ENCODE measurements around the gene ANKRD30B.
"Not testable (repeated sequence)": the region's sequence is repeated elsewhere in the genome, so short reads cannot be mapped to it uniquely, and the experiment has no call there.

Gene ANKRD30B, protein sequence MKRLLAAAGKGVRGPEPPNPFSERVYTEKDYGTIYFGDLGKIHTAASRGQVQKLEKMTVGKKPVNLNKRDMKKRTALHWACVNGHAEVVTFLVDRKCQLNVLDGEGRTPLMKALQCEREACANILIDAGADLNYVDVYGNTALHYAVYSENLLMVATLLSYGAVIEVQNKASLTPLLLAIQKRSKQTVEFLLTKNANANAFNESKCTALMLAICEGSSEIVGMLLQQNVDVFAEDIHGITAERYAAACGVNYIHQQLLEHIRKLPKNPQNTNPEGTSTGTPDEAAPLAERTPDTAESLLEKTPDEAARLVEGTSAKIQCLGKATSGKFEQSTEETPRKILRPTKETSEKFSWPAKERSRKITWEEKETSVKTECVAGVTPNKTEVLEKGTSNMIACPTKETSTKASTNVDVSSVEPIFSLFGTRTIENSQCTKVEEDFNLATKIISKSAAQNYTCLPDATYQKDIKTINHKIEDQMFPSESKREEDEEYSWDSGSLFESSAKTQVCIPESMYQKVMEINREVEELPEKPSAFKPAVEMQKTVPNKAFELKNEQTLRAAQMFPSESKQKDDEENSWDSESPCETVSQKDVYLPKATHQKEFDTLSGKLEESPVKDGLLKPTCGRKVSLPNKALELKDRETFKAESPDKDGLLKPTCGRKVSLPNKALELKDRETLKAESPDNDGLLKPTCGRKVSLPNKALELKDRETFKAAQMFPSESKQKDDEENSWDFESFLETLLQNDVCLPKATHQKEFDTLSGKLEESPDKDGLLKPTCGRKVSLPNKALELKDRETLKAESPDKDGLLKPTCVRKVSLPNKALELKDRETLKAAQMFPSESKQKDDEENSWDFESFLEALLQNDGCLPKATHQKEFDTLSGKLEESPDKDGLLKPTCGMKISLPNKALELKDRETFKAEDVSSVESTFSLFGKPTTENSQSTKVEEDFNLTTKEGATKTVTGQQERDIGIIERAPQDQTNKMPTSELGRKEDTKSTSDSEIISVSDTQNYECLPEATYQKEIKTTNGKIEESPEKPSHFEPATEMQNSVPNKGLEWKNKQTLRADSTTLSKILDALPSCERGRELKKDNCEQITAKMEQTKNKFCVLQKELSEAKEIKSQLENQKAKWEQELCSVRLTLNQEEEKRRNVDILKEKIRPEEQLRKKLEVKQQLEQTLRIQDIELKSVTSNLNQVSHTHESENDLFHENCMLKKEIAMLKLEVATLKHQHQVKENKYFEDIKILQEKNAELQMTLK (N-terminal part only)

DNA sequence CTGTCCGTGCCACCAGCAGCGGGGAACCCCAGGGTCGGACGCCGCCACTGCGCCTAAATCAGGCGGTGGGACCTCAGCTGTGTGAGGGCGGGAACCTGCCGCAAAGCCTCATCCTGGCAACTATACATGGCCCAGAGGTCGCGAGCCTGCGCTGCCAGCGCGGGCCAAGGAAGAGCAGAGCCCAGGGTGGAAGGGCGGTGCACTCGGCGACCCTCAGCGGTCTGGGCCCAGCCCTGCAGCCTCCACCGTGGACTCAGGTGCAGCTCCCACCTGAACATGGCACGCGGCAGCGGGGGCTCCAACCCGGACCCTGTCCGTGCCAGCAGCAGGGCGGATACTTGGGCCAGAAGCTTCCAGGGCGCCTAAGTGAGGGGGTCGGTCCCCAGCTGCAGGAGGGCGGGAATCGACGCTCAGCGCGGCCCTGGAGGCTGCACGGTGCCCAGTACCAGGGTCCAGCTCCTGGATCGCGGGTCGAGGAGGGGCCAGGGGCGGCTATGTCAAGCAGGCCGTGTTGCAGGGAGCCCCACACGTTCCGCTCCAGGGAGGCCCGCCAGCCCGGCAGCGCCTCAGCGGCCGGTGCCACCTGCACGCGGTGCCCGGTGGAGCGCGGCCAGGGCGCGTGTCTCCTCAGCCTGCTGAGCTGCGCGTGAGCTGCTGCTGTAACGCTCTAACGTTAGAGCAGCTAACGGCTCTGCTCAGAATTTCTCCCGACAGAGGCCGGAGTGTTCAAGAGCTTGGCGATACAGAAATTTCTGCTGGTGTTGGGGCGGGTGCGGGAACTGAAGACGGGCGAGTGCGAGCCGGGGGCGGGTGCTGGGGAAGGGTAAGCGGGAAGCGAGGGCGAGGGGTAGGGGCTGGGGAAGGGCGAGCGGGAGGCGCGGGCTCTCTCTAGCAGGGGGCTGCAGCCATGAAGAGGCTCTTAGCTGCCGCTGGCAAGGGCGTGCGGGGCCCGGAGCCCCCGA, at the start of gene ANKRD30B:
ANKRD30B (plus strand) TSS at position 660 of the 962 bp plus-strand sequence; CDS start at position 908, 248 bp downstream.
- DNase-seq (ENCODE audit: extremely low read depth in 1 of 2, low read depth in 1 of 2) = no peak

DNA sequence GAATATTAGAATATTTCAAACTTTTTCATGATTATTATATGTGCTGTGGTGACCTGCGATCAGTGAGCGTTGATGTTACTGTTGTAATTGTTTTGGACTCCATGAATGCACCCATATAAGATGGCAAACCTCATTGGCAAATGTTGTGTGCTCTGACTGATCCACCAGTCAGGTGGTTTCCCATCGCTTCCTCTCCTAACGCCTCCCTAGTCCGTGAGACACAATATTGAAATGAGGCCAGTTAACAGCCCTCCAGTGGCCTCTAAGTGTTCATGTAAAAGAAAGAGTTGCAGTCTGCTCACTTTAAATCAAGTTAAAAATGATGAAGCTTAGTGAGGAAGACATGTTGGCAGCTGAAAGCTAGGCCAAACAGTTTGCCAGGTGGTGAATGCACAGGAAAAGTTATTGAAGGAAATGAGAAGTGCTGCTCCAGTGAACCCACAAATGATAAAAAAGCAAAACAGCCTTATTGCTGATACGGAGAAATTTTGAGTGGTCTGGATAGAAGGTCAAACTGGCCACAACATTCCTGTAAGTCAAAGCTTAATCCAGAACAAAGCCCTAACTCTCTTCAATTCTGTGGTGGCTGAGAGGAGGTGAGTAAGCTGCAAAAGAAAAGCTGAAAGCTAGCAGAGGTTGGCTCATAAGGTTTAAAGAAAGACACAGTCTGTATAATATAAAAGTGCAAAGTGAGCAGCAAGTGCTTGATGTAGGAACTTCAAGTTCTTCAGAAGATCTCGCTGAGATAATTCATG, 46.5 kb upstream of the ANKRD30B start:
- DNase-seq (ENCODE audit: extremely low read depth in 1 of 2, low read depth in 1 of 2) = not testable (repeated sequence)

DNA sequence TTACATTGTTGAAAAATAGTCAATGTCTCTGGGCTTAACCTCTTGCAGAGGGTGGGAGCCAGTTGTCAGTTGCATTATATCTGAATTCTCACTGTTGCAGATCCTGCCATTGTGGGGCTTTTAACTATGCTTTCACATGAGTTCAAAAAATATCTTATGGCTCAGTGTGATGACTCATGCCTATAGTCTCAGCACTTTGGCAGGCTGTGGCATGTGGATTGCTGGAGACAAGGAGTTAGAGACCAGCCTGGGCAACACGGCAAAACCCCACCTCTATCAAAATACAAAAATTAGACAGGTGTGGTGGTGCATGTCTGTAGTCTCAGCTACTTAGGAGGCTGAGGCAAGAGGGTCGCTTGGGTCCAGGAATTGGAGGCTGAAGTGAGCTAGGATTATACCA, 38.2 kb upstream of the ANKRD30B start:
- not testable (repeated sequence) for DNase-seq (ENCODE audit: extremely low read depth in 1 of 2, low read depth in 1 of 2)

DNA sequence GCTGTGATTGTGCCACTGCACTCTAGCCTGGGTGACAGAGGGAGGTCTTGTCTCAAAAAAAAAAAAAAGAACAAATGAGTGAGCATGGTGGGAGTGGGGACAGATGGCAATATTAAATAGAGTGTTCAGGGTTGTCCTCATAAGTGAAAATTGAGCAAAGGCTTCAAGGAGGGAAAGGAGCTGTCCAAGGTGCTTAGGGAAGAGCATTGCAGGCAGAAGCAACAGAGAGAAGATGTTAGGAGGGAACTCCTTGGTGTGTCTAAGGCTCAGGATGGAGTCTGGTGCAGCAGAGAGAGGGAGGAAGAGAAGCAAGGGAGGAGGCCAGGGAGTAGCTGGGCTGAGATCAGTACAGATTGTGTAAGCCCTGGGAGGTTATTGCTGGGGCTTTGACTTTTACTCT, 26.4 kb upstream of the ANKRD30B start:
- DNase-seq (ENCODE audit: extremely low read depth in 1 of 2, low read depth in 1 of 2) = not testable (repeated sequence)

DNA sequence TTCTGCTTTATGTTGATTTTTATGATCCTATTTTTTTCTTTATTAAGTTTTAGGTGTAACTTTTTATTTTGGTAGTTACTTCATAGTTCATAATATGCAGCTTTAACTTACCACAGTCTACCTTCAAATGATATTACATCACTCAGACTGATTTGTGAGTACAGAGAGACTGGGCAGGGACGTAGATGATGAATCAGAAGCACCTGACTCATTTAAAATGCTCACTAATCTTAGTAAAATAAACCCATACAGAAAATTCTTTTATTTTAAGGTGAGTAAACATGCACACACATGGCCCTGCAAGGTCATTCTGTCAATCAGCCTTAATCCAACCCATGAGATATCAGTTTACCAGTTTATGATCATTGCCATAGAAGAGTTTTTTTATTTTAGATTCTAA, 8.9 kb upstream of the ANKRD30B start:
- DNase-seq (ENCODE audit: extremely low read depth in 1 of 2, low read depth in 1 of 2) = not testable (repeated sequence)

DNA sequence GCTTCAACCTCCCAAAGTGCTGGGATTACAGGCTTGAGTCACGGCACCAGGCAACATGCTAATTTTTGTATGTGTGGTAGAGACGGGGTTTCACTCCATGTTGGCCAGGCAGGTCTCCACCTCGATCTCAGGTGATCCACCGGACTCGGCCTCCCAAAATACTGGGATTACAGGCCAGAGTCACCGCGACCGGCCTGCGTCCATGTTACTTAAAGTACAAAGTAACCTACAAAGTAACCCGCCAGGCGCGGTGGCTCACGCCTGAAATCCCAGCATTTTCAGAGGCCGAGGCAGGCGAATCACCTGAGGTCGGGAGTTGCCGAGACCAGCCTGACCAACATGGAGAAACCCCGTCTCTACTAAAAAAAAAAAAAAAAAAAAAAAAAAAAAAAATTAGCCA, 1.1 kb upstream of the ANKRD30B start:
- no peak for DNase-seq (ENCODE audit: extremely low read depth in 1 of 2, low read depth in 1 of 2)

DNA sequence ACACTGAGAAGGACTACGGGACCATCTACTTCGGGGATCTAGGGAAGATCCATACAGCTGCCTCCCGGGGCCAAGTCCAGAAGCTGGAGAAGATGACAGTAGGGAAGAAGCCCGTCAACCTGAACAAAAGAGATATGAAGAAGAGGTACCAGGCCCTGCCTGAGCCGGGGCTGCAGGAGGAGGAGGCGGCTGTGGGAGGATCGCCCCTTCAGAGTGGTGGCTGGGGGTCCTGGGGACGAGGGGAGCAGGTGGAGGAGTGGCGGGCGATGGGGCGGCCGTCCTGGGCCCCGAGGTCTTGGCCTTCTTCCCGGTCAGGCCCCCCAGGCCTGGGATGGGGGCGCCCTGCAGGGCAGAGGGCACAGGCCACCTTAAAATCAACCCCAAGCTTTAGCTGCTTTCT, 524 bp downstream of the ANKRD30B start:
- no peak for DNase-seq (ENCODE audit: extremely low read depth in 1 of 2, low read depth in 1 of 2)

DNA sequence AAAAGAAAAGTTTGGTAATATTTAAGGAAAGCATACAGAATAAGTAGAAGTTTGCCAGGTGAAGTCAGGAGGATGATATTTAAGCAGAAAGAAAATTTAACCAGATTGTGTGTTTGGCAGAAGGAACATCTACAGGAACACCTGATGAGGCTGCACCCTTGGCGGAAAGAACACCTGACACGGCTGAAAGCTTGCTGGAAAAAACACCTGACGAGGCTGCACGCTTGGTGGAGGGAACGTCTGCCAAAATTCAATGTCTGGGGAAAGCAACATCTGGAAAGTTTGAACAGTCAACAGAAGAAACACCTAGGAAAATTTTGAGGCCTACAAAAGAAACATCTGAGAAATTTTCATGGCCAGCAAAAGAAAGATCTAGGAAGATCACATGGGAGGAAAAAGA, 15.6 kb downstream of the ANKRD30B start:
- not testable (repeated sequence) for DNase-seq (ENCODE audit: extremely low read depth in 1 of 2, low read depth in 1 of 2)

DNA sequence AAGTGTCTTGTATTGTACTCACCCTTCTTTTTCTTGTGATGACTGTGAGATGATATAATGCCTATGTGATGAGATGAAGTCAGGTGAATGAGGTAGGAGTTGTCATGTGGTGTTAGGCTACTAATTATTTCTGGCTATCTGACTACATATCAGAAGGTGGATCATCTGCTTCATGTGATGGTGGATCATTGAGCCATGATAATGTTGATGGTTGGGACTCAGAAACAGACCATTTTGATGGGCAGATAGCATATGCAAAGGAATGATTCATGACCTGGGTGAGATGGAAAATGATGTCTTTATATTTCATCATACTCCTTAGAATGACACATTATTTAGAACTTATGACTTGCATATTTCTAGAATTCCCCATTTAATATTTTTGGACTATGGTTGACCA, 19.5 kb downstream of the ANKRD30B start:
- no peak for DNase-seq (ENCODE audit: extremely low read depth in 1 of 2, low read depth in 1 of 2)

DNA sequence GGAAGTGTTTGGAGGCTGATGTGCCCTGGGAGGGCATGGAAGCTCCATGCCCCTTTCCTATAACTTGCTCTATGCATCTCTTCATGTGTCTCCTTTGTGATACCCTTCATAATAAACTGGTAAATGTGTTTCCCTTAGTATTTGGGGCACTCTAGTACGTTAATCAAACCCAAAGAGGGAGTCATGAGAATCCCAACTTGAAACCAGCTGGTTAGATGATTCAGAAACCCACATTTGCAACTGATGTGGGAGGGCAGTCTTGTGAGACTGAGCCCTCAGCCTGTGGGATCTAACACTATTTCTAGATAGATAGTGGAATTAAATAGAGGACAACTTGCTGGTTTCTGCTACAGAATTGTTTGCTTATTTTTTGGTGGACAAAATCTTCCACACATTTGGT, 20.3 kb downstream of the ANKRD30B start:
- DNase-seq (ENCODE audit: extremely low read depth in 1 of 2, low read depth in 1 of 2) = no peak

DNA sequence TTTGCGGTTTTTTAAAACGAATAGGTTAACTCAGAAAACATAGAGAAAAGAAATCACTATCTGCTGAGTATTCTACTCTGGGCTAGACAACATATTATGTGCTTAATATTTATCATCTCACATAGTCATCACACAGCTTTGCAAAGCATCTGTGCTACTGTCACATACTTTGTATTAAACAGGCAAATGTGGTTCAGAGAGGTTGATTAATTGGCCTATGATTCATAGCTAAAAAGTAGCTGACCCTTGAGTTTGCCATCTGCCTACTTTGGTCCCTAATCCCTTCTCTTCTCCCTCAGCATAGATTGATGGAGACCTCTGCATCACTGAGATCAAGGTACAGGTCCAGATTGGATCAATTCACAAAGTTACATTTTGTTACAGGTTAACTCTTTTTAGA, 21.4 kb downstream of the ANKRD30B start:
- no peak for DNase-seq (ENCODE audit: extremely low read depth in 1 of 2, low read depth in 1 of 2)

DNA sequence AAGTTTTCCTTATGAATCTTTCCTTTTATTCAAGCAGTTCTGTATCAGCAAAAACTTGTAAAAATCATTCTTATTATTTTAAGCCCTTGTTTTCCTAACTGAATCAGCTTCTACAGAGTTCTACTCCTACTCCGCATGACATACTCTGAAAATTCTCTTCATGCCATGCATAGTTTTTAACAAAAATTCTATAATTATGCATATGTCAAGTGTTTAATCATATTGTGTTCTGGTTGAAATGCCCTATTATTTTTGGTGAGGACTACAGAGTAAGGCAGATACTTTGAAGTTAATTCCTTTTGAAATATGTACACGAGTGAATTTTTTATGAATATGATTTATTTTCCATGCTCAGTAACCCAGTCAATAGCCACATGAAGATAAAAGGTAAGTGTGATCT, 28.8 kb downstream of the ANKRD30B start:
- DNase-seq (ENCODE audit: extremely low read depth in 1 of 2, low read depth in 1 of 2) = no peak

DNA sequence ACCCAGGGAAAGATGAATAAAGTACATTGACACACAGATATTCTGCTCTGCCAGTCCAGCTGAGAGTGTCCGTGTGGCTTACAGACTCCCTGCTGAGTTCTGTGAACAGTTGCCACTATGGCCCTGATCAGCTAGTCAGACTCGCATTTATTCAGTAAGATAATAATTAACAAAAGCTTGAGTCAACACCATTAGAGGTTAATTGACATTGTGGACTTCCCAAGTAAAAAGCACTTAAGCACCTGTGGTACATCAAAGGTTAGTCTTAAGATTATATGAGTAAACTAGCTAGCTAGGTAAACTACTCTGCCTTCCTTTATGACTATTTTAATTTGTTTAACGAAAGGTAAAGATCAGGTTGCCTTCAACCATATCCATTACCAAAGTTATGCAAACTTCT, 33.7 kb downstream of the ANKRD30B start:
- DNase-seq (ENCODE audit: extremely low read depth in 1 of 2, low read depth in 1 of 2) = no peak

DNA sequence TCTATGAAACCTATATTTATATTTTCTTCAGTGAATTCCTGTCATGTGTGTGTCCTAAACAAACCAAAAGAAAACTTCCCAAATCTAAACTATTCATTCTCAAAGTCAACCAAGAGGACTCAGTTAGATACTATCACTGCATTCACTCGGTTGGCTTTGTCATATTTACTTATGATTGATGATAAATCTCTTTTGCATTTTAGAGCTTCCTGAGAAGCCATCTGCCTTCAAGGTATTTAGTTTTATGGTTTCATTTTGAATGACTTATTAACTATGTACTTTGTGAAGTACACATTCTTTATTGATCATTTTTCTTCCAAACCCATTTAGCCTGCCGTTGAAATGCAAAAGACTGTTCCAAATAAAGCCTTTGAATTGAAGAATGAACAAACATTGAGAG, 36.2 kb downstream of the ANKRD30B start:
- DNase-seq (ENCODE audit: extremely low read depth in 1 of 2, low read depth in 1 of 2) = no peak

DNA sequence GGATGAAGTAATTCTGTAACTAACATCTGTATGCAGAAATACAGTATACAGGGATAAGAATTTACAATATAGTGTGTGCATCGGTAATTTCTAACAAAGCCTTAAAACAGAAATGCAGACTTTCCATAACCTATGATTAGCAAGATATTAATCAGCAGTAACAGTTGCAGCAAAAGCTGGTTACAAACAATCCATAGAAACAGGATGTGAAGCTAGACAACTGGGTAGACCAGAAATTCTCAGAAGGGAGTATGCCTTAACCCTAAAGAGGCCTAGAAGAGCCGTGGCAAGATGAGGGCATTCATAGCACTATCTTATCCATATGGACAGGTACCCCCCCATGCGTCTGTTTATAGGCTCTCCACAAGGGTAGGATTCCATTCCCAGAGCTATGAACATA, 48.9 kb downstream of the ANKRD30B start:
- not testable (repeated sequence) for DNase-seq (ENCODE audit: extremely low read depth in 1 of 2, low read depth in 1 of 2)

DNA sequence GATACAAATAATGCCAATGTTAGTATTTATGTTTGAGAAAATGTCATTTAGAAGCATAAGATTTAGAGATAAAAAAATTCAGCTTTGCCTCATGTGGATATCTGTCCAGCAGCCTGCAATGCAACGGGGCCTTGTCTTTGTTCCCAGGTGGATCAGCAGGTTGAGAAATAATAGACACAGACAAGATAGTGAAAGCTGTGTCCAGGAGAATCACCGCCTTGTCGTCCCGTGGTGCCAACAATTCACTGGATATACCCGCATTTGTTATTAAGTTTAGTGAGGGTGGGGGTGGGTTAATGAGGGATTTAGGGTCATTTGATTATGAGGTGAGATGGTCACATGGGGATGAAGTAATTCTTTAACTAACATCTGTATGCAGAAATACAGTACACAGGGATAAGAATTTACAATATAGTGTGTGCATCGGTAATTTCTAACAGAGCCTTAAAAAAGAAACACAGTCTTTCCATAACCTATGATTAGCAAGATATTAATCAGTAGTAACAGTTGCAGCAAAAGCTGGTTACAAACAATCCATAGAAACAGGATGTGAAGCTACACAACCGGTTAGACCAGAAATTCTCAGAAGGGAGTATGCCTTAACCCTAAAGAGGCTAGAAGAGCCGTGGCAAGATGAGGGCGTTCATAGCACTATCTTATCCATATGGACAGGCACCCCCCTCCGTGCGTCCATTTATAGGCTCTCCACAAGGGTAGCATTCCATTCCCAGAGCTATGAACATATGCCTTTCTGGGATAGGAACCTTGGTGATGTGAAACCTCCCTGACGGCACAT, 50.2 kb downstream of the ANKRD30B start:
- DNase-seq (ENCODE audit: extremely low read depth in 1 of 2, low read depth in 1 of 2) = not testable (repeated sequence)

DNA sequence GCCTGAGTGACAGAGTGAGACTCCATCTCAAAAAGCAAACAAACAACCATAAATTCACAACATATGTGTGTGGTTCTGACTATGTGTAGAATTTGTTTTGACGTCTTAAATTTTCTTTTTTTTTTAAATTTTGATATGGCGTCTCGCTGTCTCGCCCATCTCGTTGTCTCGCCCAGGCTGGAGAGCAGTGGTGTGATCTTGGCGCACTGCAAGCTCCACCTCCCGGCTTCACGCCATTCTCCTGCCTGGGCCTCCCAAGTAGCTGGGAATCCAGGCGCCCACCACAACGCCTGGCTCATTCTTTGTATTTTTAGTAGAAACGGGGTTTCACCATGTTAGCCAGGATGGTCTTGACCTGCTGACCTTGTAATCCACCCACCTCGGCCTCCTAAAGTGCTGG, 63.1 kb downstream of the ANKRD30B start:
- DNase-seq (ENCODE audit: extremely low read depth in 1 of 2, low read depth in 1 of 2) = not testable (repeated sequence)

DNA sequence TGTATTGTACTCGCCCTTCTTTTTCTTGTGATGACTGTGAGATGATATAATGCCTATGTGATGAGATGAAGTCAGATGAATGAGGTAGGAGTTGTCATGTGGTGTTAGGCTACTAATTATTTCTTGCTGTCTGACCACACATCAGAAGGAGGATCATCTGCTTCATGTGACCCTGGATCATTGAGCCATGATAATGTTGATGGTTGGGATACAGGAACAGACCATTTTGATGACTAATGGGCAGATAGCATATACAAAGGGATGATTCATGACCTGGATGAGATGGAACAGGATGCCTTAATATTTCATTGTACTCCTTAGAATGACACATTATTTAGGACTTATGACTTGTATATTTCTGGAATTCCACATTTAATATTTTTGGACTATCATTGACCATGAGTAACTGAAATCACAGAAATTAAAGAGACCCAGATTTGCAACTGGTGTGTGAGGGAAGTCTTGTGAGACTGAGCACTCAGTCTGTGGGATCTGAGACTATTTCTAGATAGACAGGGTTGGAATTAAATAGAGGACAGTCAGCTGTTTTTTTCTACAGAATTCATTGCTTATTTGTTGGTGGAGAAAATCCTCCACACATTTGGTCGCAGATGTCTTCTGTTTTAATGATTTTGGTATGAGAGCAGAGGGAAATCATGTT, 79.1 kb downstream of the ANKRD30B start:
- not testable (repeated sequence) for DNase-seq (ENCODE audit: extremely low read depth in 1 of 2, low read depth in 1 of 2)
